ENCODE results near the gene ZNF799.
"Not testable (repeated sequence)": the region's sequence is repeated elsewhere in the genome, so short reads cannot be mapped to it uniquely, and the experiment has no call there.

Gene ZNF799

DNA sequence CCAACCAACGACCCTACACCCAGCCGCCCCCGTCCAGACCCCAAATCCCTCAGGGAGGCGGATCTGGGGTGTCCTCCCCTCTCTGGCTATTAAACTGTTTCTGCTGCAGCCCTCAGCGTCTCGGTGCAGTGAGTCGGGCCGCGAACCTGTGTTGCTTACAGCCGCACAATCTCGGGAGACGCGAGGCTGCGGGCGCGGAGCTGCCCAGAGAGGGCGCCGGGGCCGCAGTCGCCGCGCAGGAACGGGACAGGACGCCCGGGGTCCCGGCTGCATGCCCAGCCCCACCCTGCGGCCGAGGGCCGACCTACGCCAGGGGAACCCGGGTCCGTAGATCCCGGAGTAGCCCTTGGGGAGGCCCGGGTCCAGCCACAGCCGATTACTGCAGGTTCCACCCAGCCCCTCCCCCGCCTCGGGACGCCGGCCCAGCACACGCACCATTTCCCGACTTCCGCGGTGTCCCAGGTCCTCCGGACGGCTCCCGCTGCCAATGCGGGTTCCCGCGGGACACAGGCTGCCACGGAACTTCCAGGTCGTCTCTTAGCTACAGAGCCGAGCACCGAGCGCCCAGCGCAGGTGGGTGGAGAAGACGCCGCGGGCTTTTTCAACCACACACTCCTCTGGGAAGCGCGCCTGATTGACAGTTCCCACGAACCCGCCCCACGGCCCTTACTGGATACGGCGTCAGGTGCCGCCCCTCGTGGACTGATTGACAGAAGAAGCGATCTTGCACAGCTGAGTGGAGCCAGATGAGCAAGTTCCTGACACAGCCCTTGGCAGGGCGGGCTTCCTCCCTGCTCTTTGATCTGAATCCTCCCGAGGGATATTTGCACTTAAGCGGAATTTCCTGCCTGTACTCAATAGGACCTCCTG, at the start of gene ZNF799:
Gene ZNF799 (minus strand): TSS at position 639 of the 870 bp plus-strand sequence. CDS start 201 bp downstream, at position 438.
- peak; percentile 91 for DNase-seq

DNA sequence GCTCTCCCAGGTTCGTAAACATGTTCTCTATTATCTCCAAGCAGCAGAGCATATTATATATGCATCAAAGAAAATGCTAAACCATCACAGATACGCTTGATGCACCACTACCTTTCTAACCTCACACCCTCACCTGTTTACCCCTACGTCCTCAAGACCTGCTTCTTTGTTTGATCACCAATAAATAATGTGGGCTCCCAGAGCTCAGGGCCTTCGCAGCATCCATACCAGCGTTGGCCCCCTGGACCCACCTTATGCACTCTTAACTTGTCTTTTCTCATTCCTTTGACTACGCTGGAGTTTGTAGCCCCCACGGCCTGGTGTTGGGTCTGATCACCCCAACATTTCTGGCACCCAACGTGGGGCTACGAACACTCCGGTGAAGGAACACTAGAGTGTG, 49.8 kb upstream of the ZNF799 start:
- DNase-seq = no peak

DNA sequence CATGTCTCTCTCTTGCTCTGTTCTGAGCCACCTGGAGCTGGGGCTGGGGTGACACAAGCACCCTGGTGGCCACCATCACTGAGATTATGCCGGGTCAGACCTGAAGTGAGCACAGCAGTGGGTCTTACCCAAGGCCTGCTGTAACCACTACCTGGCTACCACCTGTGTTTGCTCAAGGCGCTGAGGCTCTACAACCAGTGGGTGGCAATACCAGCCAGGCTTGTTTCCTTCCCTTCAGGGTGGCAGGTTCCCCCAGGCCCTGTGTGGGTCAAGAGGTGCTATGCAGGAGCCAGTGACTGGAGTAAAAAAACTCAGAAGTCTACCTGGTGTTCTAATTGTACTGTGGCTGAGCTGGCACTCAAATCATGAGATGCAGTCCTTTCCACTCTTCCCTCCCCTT, 47.7 kb upstream of the ZNF799 start:
- DNase-seq = no peak

DNA sequence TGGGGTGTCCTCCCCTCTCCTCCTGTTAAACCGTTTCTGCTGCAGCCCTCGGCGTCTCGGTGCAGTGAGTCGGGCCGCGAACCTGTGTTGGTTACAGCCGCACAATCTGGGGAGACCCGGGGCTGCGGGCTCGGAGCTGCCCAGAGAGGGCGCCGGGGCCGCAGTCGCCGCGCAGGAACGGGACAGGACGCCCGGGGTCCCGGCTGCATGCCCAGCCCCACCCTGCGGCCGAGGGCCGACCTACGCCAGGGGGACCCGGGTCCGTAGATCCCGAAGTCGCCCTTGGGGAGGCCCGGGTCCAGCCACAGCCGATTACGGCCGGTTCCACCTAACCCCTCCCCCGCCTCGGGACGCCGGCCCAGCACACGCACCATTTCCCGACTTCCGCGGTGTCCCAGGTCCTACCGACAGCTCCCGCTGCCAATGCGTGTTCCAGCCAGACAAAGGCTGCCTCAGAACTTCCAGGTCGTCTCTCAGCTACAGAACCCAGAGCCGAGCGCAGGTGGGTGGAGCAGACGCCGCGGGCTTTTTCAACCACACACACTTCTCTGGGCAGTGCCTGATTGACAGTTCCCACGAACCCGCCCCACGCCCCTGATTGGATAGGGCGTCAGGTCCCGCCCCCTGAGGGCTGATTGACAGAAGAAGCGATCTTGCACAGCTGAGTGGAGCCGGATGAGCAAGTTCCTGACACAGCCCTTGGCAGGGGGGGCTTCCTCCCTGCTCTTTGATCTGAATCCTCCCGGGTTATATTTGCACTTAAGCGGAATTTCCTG, 39.7 kb upstream of the ZNF799 start, which contains the start of gene ZNF443:
Gene ZNF443 (minus strand): TSS at position 481 of the 776 bp plus-strand sequence. CDS start 107 bp downstream, at position 374.
- DNase-seq = peak; percentile 99

DNA sequence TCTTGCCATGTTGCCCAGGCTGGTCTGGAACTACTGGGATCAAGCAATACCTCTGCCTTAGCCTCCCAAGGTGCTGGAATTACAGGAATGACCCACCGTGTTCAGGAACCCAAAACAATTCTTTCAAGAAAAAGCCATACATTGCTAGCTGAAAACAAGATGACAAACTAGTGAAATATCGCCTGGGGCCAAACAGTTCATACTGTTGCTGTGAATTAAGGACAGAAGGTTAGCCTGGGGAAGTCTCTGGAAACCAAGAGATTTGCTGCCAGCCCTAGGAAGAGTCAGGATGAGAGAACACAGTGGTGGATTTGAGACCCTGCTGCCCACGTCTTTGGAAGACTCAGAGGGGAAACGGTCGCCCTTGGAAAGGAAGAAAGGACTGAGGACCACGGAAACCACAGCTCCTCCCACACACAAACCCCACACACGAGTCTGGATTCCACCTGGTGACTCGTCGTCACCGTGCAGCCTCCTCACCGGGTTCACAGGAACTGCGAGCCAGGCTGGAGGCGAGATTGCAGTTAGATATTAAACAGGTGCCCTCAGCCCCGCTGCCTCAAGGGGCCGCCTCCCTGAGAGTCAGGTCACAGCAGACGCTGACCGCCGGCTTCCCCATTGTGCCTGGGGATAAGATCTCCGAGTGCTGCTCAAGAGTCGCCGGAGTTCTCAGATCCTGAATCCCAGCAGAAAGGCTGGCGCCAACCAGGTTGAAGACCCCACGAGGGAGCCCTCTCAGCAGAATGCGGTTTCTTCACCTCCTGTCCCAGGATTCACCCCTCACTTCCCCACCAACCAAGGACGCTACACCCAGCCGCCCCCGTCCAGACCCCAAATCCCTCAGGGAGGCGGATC, 38.8 kb upstream of the ZNF799 start:
- peak; percentile 77 for DNase-seq

DNA sequence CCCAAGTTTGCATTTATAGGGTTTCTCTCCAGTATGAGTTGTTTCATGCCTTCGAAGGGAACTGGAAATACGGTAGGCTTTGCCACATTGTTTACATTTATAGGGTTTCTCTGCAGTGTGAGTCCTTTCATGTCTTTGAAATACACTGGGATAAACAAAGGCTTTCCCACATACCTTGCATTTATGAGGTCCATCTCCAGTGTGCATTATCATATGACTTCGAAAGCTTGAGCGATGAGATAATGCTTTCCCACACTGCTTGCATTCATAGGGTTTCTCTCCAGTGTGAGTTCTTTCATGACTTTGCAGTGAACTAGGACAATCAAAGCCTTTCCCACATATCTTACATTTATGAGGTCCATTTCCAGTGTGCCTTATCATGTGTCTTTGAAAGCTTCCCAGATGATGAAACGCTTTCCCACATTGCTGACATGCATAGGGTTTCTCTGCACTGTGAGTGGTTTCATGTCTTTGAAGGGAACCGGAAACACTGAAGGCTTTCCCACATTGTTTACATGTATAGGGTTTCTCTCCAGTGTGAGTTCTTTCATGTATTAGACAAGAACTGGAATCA, 29.7 kb upstream of the ZNF799 start:
- not testable (repeated sequence) for DNase-seq

DNA sequence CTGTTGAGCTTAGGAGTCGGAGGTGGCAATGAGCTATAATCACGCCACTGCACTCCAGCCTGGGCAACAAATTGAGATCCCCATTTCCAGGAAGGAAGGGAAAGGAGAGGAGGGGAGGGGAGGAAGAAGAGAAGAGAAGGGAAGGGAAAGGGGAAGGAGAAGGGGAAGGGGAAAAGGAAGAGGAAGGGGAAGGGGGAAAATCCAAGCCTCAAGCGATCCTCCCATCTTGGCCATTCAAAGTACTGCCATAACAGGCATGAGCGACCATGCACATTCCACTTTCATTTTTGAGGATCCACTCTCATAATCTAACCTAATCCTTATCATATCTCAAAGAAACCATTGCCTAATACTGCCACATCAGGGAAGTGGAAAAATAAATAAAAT, 24.8 kb upstream of the ZNF799 start:
- DNase-seq = no peak

DNA sequence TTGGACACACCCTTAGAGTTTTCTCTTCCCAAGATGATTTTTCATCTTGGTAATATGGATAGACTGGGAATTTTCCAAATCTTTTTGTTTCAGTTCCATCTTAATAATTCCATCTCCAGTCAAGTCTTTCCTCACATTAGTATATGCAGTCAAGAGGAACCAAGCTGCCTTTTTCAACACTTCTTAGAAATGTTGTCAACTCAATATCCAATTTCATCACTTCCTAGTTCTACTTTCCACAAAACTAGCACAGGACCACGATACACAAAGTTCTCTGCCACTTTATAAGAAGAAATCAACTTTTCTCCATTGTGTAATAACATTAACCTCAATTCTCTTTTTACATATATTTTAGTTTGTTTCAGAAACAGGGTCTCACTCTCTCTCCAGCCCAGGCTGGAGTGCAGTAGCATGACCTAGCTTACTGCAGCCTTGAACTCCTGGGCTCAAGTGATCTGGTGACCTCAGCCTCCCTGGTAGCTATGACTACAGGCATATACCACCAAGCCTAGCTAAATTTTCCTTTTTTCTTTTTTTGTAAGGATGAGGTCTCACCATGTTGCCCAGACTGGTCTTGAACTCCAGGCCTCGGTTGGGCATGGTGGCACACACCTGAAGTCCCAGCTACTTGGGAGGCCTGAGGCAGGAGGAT, 24.3 kb upstream of the ZNF799 start:
- DNase-seq = no peak

DNA sequence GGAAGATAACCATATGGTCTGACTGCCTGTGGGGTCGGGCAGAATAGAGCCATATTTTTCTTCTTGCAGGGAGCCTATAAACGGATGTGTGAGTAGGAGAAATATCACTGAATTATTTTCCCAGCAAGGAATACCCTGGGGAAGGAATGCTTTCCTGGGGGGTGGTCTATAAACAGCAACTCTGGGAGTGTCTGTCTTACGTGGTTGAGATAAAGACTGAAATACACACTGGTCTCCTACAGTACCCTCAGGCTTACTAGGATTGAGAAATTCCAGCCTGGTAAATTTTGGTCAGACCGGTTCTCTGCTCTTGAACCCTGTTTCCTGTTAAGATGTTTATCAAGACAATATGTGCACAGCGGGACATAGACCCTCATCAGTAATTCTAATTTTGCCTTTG, 16.2 kb upstream of the ZNF799 start:
- DNase-seq = not testable (repeated sequence)

DNA sequence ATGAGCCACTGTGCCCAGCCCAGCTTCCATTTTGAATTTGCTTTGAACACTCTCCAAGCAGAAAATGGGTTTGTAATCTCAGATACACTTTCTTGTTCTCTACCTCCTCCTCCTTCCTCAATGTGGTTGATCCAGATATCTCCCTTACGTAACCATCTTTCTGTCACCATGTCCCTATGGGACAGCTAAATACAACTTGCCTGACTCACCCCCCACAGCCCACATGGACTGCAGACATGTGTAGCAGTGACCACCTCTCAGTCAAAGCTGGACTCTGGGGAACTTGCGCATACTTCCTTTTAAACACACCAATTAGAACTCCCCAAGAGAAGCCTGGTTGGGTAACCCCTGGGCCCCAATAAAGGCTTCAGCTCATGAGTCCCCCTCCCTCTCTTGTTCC, 10.8 kb upstream of the ZNF799 start:
- DNase-seq = no peak

DNA sequence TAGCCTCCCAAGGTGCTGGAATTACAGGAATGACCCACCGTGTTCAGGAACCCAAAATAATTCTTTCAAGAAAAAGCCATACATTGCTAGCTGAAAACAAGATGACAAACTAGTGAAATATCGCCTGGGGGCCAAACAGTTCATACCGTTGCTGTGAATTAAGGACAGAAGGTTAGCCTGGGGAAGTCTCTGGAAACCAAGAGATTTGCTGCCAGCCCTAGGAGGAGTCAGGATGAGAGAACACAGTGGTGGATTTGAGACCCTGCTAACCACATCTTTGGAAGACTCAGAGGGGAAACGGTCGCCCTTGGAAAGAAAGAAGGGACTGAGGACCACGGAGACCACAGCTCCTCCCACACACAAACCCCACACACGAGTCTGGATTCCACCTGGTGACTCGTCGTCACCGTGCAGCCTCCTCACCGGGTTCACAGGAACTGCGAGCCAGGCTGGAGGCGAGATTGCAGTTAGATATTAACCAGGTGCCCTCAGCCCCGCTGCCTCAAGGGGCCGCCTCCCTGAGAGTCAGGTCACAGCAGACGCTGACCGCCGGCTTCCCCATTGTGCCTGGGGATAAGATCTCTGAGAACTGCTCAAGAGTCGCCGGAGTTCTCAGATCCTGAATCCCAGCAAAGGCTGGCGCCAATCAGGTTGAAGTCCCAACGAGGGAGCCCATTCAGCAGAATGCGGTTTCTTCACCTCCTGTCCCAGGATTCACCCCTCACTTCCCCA, 1.0 kb downstream of the ZNF799 start:
- peak; percentile 61 for DNase-seq

DNA sequence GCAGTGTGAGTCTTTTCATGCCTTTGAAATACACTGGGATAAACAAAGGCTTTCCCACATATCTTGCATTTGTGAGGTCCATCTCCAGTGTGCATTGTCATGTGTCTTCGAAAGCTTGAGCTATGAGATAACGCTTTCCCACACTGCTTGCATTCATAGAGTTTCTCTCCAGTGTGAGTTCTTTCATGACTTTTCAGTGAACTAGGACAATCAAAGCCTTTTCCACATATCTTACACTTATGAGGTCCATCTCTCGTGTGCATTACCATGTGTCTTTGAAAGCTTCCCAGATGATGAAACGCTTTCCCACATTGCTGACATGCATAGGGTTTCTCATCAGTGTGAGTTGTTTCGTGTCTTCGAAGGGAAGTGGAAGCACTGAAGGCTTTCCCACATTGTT, 9.9 kb downstream of the ZNF799 start:
- not testable (repeated sequence) for DNase-seq

DNA sequence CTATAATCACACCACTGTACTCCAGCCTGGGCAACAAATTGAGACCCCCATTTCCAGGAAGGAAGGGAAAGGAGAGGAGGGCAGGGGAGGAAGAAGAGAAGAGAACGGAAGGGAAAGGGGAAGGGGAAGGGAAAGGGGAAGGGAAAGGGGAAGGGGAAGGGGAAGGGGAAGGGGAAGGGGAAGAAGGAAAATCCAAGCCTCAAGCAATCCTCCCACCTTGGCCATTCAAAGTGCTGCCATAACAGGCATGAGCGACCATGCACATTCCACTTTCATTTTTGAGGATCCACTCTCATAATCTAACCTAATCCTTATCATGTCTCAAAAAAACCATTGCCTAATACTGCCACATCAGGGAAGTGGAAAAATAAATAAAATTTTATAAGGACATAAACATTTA, 14.7 kb downstream of the ZNF799 start:
- DNase-seq = not testable (repeated sequence)

DNA sequence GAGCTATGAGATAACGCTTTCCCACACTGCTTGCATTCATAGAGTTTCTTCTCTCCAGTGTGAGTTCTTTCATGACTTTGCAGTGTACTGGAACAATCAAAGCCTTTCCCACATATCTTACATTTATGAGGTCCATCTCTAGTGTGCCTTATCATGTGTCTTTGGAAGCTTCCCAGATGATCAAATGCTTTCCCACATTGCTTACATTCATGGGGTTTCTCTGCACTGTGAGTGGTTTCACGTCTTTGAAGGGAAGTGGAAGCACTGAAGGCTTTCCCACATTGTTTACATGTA, 20.7 kb downstream of the ZNF799 start:
- DNase-seq = no peak

DNA sequence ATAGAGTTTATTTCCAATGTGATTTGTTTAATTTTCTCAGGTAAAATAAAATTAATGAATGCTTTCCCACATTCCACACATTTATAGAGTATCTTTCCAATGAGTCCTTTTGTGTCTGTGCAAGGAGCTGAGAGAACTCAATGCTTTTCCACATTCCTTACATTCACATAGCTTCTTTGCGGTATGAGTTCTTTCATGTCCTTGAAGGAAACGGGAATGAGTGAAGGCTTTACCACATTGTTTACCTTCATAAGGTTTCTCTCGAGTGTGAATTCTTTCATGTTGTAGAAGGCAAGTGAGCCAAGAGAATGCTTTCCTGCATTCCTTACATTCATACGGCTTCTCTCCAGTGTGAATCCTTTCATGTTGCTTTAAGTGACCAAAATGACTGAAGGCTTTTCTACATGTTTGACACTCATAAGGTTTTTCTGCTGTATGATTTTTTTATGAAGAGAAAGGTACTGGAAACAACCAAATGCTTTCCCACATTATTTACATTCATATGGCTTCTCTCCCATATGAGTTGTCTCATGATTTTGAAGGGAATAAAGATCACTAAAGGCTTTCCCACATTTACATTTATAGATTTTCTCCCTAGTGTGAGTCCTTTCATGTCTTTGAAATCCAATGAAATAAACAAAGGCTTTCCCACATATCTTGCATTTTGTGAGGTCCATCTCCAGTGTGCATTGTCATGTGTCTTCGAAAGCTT, 21.2 kb downstream of the ZNF799 start:
- no peak for DNase-seq

DNA sequence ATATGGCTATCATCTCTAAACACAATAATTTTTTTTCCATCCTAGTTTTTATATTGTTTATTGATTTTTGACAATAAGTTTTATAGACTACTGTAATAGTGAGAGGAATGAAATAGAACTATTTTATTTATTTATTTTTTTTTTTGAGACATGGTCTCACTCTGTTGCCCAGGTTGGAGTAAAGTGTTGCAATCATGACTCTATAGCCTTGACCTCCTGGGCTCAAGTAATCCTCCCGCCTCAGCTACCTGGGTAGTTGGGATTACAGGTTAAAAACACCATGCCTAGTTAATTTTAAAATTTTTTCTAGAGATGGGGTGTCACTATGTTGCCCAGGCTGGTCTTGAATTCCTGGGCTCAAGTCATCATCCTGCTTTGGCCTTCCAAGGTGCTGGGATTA, 27.0 kb downstream of the ZNF799 start:
- no peak for DNase-seq

DNA sequence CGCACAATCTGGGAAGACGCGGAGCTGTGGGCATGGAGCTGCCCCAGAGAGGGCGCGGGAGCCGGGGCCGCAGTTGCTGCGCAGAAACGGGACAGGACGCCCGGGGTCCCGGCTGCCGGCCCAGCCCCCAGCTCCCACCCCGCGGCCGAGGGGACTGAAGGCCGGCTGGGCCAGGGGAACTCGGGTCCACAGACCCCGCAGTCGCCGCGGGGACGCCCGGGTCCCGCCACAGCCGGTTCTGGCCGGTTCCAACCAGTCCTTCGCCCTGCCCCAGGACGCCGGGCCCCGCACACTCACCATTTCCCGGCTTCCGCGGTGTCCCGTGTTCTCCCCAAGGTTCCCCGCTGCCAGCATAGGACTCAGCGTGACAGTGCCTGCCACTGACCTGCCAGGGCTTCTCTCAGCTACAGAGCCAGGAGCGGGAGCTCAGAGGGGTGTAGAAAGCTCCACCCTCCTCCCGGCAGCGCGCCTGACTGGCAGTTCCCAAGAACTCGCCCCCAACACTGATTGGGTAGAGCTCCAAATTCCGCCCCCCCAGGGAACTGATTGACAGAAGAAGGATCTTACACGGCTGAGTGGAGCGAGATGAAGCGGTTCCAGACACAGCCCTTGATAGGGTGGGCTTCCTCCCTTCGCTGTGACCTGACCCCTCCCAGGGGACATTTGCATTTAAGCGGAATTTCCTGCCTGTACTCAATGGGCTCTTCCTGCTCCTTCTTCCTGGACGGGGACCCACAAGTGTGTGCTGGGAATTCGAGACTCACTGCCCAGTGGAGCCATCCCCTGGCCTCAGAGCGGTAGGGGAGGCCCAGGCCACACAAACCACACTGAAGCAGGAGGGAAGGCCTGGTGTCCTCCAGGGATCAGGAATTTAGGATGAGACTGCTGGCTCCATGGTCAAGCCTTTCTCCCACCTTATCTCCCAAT, 35.6 kb downstream of the ZNF799 start, which contains the start of gene ZNF442:
Gene ZNF442 (minus strand): TSS at position 448 of the 927 bp plus-strand sequence. CDS start 2,052 bp downstream, outside the sequence.
- peak; percentile 90 for DNase-seq

DNA sequence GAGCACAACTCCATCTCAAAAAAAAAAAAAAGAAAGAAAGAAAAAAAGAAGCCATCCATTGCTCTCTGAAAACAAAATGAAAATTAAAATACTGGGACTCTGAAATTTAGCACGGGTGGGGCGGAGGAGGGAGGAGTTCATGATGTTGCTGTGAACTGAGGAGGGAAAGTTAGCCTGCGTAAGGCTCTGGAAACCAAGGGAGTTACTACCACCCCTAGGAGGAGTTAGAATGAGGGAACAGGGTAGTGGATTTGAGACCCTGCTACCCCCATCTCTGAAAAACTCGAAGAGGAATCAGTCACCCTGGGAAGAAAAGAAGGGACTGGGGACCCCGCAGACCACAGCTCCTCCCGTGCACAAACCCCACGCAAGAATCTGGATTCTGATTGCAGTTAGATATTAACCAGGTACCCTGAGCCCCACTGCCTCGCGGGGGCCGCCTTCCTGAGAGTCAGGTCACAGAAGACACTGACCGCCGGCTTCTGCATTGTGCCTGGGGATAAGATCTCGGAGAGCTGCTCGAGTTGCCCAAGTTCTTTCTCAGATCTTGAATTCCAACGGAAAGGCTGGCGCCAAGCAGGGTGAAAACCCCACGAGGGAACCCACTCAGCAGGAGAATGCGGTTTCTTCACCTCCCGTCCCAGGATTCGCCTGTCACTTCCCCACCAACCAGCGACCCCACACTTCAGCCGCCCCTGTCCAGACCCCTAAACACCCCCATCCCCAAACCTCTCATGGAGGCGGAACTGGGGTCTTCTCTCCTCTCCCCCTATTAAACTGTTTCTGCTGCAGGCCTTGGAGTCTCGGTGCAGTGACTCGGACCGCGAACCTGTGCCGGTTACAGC, 36.5 kb downstream of the ZNF799 start:
- peak; percentile 35 for DNase-seq

DNA sequence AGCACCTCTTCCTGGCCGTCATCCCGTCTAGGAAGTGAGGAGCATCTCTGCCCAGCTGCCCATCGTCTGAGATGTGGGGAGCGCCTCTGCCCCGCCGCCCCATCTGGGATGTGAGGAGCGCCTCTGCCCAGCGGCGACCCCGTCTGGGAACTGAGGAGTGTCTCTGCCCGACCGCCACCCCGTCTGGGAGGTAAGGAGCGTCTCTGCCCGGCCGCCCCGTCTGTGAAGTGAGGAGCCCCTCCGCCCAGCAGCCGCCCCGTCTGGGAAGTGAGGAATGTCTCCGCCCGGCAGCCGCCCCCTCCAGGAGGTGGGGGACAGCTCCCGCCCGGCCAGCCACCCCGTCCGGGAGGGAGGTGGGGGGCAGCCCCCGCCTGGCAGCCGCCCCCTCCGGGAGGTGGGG, 38.8 kb downstream of the ZNF799 start:
- DNase-seq = not testable (repeated sequence)
